T47D (cell line): ENCODE measurements around the gene ADGRF1.
"Not testable (repeated sequence)": the region's sequence is repeated elsewhere in the genome, so short reads cannot be mapped to it uniquely, and the experiment has no call there.

Experiments used
- DNase-seq, 2 experiments: peaks; one replicate each; pipeline versions ENCODE4 v3.0.0 to v3.0.0-alpha.2; 2011 to 2012; ENCODE audit warnings: low read depth in 1 of 2, low spot score in 1 of 2
- JUND ChIP-seq: IDR thresholded peaks from 2 replicates; pipeline ENCODE4 v1.6.1; 2012; ENCODE audit warnings: low read depth
- in situ Hi-C: cut with HindIII; loops from 2 replicates; pipeline ENCODE4 v1.10.0; 2016; ENCODE audit warnings: low sequenced_read_pairs, low pct_unique_long_range_greater_than_20kb

ADGRF1 gene

DNA sequence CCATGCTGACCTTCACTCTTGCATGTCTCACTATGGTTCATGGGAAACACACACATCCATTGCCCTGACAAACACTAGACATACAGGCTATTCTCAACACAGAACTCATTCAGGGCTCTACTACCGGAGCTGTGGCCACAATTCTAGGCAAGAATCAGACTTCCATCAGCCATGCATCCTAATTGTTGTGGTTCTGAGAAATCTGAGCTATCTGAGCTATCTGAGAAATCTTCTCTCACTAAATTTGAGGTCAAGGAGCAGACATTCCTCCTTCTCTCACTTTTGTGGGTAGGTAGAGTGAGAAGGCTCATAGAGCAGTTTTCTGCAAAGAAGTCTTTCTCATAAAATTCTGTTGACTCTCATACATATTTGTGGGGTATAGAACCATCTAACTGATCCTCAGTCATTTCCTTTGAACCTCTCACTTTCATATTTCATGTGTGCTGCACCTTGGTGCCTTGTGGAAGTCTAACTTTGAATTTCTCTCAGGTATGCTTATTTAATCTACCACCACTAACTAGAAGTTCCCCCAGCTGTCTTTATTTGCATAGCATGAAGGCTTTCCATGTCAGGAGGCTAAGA lies 43.6 kb downstream of the ADGRF1 start:
- in situ Hi-C loops: no loop called here
- no peak for DNase-seq
- TF ChIP-seq JUND: no peak

DNA sequence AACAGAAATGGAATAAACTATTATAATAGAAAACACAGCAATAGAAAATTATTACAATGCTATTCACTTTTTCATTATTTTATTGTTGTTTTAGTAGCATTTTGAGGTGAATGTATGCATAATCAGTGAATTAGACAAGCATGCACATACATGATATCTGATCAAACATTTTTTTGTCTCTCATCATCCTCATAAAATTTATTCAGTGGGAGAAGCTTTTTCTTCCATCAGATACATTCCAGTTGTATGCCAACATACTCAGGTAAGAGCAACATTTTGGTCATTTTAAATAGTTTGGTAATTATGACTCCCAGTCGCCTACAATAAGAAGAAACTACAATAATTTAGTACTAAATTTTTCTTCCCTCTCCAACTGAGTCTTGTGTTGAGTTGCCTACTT lies 44.5 kb downstream of the ADGRF1 start:
- no peak for TF ChIP-seq JUND
- no peak for DNase-seq
- in situ Hi-C loops: no loop called here

DNA sequence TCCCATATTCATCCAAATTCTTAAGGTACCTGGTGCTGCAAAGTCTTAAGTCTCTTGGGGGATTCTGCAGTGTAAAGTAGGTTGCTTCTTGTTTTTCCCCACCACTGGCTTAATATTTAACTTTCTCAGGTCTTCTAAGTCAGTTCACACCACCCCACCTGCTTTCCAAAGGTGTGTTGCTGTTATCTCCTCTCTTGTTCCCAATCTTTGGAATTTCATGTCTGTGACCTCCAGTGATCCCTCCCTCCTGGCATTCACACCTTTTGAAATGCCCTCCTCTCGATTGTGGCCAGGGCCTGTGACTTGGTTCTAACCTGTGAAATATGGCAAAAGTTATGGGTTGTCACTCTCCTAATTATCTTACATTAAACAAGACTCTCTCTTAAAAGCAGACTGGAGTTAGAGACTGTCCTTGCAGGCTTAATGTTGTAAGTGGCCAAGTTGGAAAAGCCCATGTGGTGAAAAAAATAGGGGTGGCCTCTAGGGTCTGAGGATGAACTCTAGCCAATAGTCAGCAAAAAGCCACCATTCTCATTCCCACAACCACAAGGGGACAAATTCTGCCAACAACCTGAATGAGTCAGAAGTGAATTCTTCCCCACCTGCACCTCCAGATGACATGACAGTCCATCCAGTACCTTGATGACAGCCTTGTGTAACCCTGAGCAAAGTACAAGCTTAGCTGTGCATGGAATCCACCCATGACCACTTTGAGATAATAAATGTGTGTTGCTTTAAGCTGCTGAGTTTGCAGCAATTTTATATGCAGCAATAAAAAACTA lies 45.1 kb downstream of the ADGRF1 start:
- DNase-seq: no peak
- in situ Hi-C loops: no loop called here
- TF ChIP-seq JUND: no peak

DNA sequence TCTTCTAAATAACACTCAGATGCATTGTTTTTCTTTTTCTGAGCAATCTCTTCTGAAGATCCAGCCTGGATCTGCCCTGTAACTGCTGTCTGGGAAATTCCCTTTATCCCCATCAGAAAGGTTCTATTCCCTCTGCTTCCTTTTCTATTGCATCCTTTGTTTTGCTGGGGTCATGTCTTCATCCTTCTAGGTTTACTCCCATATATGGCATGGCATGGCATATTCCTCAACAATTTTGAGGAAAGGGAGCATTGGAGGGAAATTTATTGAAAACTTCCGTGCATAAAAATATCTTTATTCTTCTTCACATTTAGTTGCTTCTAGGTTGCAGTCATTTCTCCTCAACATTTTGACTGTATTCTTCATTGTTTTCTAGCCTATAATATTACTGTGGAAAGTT lies 47.2 kb downstream of the ADGRF1 start:
- no peak for DNase-seq
- TF ChIP-seq JUND: no peak
- in situ Hi-C loops: no loop called here

DNA sequence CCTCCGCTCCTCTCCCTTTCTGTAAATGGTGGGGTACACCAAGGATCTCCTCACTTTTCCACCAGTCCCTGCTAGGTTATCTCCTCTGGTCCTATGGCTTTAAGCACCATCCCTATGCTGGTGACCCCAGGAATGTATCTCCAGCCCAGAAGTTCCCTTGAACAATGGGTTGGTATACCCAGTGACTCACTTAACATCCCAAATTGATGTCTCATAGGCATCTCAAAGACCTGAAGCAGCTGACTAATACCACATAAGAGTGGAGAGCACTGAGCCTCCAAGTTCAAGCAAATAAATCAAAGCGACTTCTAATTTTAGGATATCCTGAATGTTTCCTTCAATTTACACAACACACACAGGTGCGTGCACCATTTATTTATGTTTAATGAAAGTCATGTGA lies 48.3 kb downstream of the ADGRF1 start:
- in situ Hi-C loops: no loop called here

DNA sequence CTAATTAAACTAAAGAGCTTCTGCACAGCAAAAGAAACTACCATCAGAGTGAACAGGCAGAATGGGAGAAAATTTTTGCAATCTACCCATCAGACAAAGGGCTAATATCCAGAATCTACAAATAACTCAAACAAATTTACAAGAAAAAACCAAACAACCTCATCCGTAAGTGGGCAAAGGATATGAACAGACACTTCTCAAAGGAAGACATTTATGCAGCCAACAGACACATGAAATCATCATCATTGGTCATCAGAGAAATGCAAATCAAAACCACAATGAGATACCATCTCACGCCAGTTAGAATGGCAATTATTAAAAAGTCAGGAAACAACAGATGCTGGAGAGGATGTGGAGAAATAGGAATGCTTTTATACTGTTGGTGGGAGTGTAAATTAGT lies 49.7 kb downstream of the ADGRF1 start:
- DNase-seq, in situ Hi-C loops: not testable (repeated sequence)

More for the DNA sequence above, 48.3 kb downstream of the ADGRF1 start:
- TF ChIP-seq JUND: no peak
- DNase-seq: no peak

DNA sequence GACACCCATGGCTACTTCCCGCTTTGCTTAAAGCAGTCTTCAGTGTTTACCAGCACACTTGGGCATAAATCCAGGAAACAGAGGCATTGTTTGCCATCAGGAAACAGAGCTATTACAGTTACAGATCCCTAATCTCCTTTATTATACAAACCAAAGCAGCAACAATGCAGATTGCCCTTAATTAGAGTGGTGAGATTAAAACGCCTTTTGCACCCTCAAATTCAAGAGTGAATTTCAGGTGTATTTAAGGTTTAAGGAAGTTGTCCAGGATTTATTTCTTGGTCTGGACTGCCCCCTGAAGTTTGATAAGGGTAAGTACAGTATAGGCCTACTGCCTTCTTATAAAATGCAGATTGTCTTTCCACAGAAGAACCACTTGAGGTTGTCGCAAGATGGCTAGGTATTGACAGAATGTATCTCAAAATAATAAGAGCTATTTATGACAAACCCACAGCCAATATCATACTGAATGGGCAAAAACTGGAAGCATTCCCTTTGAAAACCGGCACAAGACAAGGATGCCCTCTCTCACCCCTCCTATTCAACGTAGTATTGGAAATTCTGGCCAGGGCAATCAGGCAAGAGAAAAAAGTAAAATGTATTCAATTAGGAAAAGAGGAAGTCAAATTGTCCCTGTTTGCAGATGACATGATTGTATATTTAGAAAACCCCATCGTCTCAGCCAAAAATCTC lies 51.2 kb downstream of the ADGRF1 start:
- TF ChIP-seq JUND: peak; percentile 71; the same call in 1 of the 2 replicates
- DNase-seq: peak; percentile 25 to 86
- in situ Hi-C loops: not testable (repeated sequence)

DNA sequence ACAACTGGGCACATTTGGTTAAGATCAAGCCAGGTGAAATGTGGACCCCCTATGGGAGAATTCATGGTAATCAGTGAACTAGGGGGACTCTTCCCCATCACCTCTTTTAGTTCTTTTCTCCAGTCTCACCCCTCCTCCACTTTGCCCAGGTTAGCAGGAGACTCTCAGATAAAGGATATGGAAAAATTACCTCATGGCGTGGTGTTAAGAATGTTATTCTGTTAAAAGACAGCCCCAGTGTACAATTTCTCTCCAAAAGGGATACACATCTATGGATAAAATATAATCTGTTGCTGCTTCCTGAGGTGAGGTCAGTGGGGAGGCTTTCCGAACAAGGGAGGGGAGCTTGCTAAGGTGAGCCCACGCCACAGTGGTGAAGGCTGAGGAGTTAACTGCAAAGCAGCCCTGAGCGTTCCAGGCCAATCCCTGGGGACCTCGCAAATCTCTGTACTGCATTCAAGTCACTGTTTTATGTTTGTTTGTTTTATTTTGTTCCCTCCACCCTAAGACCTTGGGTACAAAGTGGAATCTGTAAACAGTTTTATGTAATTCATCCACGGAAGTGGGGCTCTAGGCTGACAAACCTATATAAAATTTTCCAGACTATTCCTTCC lies 52.0 kb downstream of the ADGRF1 start:
- in situ Hi-C loops: no loop called here
- no peak for TF ChIP-seq JUND
- DNase-seq: no peak

DNA sequence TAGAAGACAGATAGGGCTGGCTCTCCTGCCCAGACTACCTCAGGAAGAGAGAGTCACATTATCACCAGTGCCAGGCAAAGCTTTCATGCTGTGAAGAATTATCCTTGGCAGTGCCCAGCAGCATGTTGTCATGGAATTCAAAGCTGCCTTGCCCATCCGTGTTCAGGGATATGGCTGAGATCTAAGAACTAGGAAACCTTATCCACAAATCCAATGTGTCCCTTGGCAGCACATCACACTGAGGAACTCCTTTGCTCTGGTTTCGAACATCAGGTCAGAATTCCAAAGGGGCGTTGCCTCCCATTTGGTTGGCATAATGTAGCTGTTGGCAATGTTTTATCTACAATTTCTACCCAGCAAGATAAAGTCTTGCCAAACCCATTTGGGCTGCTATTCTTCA lies 52.7 kb downstream of the ADGRF1 start:
- no peak for TF ChIP-seq JUND
- no peak for DNase-seq
- in situ Hi-C loops: no loop called here

DNA sequence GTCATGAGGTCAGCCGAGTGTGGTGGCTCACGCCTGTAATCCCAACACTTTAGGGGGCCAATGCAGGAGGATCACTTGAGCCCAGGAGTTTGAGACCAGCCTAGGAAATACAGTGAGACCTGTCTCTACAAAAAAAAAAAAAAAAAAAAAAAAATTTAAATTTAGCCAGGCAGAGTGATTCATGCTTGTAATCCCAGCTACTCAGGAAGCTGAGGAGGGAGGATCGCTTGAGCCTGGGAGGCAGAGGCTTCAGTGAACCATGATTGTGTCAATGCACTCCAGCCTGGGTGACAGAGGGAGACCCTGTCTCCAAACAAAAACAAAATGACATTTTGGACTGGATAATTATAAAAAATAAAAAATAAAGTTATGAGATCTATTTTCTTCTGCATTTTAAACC lies 56.2 kb downstream of the ADGRF1 start:
- no peak for DNase-seq
- no peak for TF ChIP-seq JUND
- in situ Hi-C loops: no loop called here

DNA sequence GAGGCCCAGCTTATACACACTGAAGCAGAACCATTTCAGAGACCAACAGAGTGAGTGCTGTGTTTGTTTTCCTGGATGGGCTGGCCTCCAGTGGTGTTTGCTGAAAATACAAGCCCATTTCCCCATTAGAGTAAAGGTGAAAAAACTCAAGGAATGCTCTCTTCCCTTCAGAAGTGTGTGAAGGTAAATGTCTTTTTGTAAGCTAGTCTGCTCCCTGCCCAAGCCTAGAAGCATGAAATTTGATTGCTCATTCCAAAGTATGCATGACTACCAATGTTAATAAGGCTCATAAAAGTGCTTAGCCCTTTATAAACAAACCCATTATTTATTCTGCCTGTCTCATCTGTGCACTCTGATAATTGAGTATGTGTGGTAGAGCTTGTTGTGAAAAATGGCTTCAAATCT lies 59.1 kb downstream of the ADGRF1 start:
- TF ChIP-seq JUND: peak; percentile 80; the same call in 1 of the 2 replicates
- in situ Hi-C loops: no loop called here
- DNase-seq: peak; percentile 48 to 77

DNA sequence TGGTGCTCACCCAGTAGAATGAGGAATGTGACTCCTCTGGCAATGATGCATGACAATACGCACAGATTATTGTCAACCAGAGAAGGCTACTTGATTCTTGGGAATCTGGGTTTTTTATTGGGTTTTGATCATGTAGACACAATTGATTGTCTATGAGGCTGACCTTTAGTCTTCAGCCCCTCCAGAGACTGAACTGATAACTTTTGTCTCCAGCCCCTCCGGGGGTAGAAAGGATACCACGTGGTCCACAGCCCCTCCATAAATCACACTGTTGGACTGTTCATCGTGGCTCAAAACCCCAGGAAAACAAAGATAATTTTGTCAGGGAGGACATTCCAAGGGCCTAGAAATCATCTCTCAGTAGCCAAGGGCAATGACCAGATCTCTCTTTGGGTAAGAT lies 62.9 kb downstream of the ADGRF1 start:
- no peak for TF ChIP-seq JUND
- DNase-seq: no peak
- in situ Hi-C loops: no loop called here

DNA sequence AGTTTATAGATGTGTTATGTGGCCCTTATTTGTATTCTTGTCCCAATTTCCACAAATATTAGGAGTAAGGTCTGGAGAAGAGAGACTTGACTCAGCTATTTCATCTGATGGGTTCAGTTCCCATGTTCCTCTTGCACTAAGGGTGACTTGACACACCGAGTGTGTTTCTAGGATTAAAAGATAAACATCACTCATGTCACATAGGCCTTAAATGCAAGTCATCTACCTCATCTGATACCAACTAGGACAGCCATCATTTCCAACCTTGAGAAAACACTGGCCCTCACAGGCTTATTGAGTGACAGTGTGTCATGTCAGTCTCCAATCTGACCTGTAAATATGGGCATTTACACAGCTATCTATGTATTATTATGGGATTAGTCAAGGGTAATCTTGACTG lies 67.3 kb downstream of the ADGRF1 start:
- peak in 1 of 2 experiments; percentile 51 for DNase-seq
- TF ChIP-seq JUND: no peak
- in situ Hi-C loops: no loop called here
